GM12878 (cell line): ENCODE measurements around the gene ADM2.

Experiments
- CHD2 ChIP-seq: IDR thresholded peaks from 2 replicates; pipeline ENCODE4 v1.6.1; 2011; ENCODE audit warnings: low read depth, low read length, improper control_type of control experiment, borderline replicate concordance
- KDM1A ChIP-seq: fragments of 200-600 bp; sonication (generic); IDR thresholded peaks from 2 replicates; pipeline ENCODE4 v1.6.1; 2016; ENCODE audit warnings: borderline replicate concordance
- NFIC ChIP-seq: IDR thresholded peaks from 2 replicates; pipeline ENCODE4 v1.6.1; 2012; ENCODE audit warnings: low read depth, mild to moderate bottlenecking, inconsistent platforms, low read length, moderate library complexity
- NR2C2 ChIP-seq: IDR thresholded peaks from 2 replicates; pipeline ENCODE4 v1.6.1; 2011; ENCODE audit warnings: borderline replicate concordance, low read depth; ENCODE audit not compliant: control insufficient read depth, insufficient read length
- POLR2A ChIP-seq: IDR thresholded peaks from 2 replicates; pipeline ENCODE4 v1.6.1; 2011; ENCODE audit warnings: low read depth, mild to moderate bottlenecking, low read length
- POLR2AphosphoS5 ChIP-seq: IDR thresholded peaks from 2 replicates; pipeline ENCODE4 v1.6.1; 2011; ENCODE audit warnings: mild to moderate bottlenecking, low read length, inconsistent platforms
- SIN3A ChIP-seq: IDR thresholded peaks from 2 replicates; pipeline ENCODE4 v1.6.1; 2012; ENCODE audit warnings: low read depth, low read length, improper control_type of control experiment
- ZSCAN29 ChIP-seq: fragments of 450-650 bp; IDR thresholded peaks from 2 replicates; pipeline ENCODE4 v1.6.1; 2017; ENCODE audit warnings: mild to moderate bottlenecking, moderate library complexity
- TF ChIP-seq, protein P1 (sequence below), 3 experiments: IDR thresholded peaks in 2 of 3; conservative IDR thresholded peaks in 1 of 3; 2 replicates each; pipeline ENCODE4 v1.5.1; 2011; ENCODE audit warnings: low read depth in 3 of 3, low read length in 3 of 3, mild to moderate bottlenecking in 3 of 3, control low read depth in 2 of 3, moderate library complexity in 2 of 3, inconsistent platforms in 1 of 3, mixed read lengths in 1 of 3; ENCODE audit not compliant: control insufficient read depth in 2 of 3, insufficient read depth in 1 of 3; ENCODE audit errors: extremely low read depth in 1 of 3
- TF ChIP-seq, protein P2 (sequence below): fragments of 450-650 bp; IDR thresholded peaks from 2 replicates; pipeline ENCODE4 v1.6.1; 2017; ENCODE audit warnings: mild to moderate bottlenecking

DNA sequence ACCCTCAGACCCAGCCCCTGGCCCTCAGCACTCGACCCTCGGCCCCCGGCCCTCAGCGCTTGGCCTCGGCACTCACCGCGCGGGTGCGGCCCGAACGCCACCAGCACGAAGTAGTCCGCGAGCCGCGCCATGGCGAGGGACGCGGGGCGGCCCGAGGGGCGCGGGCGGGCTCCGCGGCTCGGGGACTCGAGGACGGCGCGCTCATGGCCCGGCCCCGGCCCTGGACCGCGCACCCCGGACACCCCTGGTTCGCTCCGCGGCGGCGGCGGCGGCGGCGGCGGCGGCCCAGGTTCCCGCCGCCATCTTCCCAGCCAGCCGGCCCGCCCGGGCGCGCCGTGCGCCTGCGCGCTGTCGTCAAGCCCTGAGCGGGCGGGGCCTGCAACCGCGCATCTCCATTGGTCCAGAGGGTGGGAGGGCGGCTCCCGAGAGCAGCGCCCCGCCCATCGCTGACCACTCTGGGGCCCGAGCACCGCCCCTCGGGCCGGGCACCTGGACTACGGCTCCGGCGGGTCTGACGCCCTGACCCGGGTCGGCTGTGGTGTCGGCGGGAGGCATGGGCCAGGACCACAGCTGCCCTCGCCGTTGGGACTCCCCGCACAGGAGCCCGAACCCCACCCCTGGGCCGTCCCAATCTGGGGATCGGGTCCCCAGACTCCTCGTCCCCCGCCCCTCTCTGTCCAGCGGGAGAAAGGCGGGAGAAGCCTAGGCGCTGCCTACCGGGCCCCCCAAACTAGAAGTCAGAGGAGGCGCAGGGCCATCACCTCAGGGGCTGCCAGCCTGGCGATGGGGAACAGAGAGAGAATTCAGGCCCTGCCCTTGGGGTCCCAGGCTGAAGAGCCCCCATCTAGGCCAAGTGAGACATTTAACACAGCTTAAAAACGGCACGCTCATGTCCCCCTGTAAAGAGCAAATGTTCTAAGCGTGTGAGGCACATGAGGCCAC is 6.4 kb upstream of the ADM2 start, which contains the start of gene SBF1:
- TF ChIP-seq CHD2 (no peak), NFIC (no peak), POLR2A (peak; percentile 63), NR2C2 (no peak), SIN3A (no peak), ZSCAN29 (no peak), KDM1A (no peak), POLR2AphosphoS5 (no peak)
- TF ChIP-seq, protein P1, sequence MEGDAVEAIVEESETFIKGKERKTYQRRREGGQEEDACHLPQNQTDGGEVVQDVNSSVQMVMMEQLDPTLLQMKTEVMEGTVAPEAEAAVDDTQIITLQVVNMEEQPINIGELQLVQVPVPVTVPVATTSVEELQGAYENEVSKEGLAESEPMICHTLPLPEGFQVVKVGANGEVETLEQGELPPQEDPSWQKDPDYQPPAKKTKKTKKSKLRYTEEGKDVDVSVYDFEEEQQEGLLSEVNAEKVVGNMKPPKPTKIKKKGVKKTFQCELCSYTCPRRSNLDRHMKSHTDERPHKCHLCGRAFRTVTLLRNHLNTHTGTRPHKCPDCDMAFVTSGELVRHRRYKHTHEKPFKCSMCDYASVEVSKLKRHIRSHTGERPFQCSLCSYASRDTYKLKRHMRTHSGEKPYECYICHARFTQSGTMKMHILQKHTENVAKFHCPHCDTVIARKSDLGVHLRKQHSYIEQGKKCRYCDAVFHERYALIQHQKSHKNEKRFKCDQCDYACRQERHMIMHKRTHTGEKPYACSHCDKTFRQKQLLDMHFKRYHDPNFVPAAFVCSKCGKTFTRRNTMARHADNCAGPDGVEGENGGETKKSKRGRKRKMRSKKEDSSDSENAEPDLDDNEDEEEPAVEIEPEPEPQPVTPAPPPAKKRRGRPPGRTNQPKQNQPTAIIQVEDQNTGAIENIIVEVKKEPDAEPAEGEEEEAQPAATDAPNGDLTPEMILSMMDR (IDR thresholded peaks at IDR 0.05 in 2 of 3, conservative IDR thresholded peaks at IDR 0.05 in 1 of 3; ENCODE audit: control insufficient read depth in 2 of 3, extremely low read depth in 1 of 3, insufficient read depth in 1 of 3, low read depth in 3 of 3, low read length in 3 of 3) = no peak
- TF ChIP-seq, protein P2, sequence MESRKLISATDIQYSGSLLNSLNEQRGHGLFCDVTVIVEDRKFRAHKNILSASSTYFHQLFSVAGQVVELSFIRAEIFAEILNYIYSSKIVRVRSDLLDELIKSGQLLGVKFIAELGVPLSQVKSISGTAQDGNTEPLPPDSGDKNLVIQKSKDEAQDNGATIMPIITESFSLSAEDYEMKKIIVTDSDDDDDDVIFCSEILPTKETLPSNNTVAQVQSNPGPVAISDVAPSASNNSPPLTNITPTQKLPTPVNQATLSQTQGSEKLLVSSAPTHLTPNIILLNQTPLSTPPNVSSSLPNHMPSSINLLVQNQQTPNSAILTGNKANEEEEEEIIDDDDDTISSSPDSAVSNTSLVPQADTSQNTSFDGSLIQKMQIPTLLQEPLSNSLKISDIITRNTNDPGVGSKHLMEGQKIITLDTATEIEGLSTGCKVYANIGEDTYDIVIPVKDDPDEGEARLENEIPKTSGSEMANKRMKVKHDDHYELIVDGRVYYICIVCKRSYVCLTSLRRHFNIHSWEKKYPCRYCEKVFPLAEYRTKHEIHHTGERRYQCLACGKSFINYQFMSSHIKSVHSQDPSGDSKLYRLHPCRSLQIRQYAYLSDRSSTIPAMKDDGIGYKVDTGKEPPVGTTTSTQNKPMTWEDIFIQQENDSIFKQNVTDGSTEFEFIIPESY = no peak
